ENCODE results near the gene FBLN5.

The FBLN5 gene

DNA sequence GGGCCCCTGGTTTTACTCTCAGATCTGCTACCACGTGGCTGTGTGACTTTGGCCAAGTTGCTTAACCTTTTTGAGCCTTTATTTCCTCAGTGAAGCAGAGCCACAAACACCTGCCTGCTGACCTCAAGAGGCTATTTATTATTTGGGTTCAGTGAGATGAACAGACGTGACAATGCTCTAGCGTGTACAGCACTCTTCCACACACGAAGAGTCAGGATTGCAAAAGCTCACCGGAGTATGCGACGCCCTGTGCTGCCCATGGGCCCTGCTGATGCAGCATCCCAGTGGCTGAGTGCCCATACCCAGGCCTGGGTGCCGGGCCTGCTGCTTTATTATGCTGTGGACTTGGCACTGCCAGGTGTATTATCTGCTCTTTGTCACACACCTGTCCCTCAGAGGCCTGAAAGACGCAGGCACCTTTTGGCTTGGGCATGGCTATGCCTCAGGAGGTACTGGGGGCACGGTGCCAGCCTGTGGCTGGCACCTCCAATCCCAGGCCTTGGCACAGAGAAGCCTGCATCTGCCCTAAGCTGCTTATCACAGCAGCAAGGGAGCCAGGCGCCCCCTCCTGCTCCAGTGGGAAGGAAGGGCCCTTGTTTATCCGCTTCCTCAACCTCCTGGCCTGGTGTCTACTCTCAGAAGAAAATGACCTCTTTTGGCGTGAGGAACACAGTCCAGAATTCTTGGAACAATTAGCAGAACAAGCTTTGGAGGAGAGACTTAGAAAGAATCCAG is 57.9 kb downstream of the FBLN5 start:
- DNase-seq (ENCODE audit: extremely low spot score), result no peak
- CTCF ChIA-PET, result no interaction called here
- TF ChIP-seq SUZ12 (IDR thresholded peaks at IDR 0.05), result no peak
- no peak for TF ChIP-seq FOXA1 (IDR thresholded peaks at IDR 0.05)
- TF ChIP-seq ELF4 (IDR thresholded peaks at IDR 0.05), result no peak
- POLR2A ChIA-PET, result no interaction called here

GRCh38 chr14:91888641-91889476 is 58.6 kb downstream of the FBLN5 start:
- ChIA-PET CTCF (interaction anchor here (0.6 kb wide), 1 partner anchor 699 kb away, joined by 3 read pairs; no protein-coding TSS in a partner anchor), POLR2A (no interaction called here)
- no peak for DNase-seq (ENCODE audit: extremely low spot score)
- no peak for TF ChIP-seq LEF1 (IDR thresholded peaks at IDR 0.05; ENCODE audit: borderline replicate concordance)
- no peak for TF ChIP-seq L3MBTL2 (conservative IDR thresholded peaks at IDR 0.05)
- no peak for TF ChIP-seq PKNOX1 (IDR thresholded peaks at IDR 0.05)

- no peak for TF ChIP-seq FOXA1 (IDR thresholded peaks at IDR 0.05)
- TF ChIP-seq LEF1 (IDR thresholded peaks at IDR 0.05; ENCODE audit: borderline replicate concordance), result no peak
- no peak for TF ChIP-seq L3MBTL2 (conservative IDR thresholded peaks at IDR 0.05)
- TF ChIP-seq ZNF384 (IDR thresholded peaks at IDR 0.05), result no peak
- TF ChIP-seq CTBP1 (IDR thresholded peaks at IDR 0.05; ENCODE audit: borderline replicate concordance), result no peak
- no peak for TF ChIP-seq ARNT (IDR thresholded peaks at IDR 0.05)
- no peak for TF ChIP-seq SUZ12 (IDR thresholded peaks at IDR 0.05)
- no peak for TF ChIP-seq FOXM1 (IDR thresholded peaks at IDR 0.05; ENCODE audit: borderline replicate concordance)
- no peak for TF ChIP-seq HDGF (IDR thresholded peaks at IDR 0.05; ENCODE audit: borderline replicate concordance)
- no peak for TF ChIP-seq NFRKB (IDR thresholded peaks at IDR 0.05)
- TF ChIP-seq TARDBP (IDR thresholded peaks at IDR 0.05), result no peak
- no peak for TF ChIP-seq ELF4 (IDR thresholded peaks at IDR 0.05)
- TF ChIP-seq FOXK2 (IDR thresholded peaks at IDR 0.05), result no peak
- TF ChIP-seq SP1 (IDR thresholded peaks at IDR 0.05), result no peak
- DNase-seq (ENCODE audit: extremely low spot score), result no peak
- ChIA-PET POLR2A (no interaction called here), CTCF (no interaction called here)
Measured at GRCh38 chr14:91886961-91887360, 60.5 kb downstream of the FBLN5 start.

DNA sequence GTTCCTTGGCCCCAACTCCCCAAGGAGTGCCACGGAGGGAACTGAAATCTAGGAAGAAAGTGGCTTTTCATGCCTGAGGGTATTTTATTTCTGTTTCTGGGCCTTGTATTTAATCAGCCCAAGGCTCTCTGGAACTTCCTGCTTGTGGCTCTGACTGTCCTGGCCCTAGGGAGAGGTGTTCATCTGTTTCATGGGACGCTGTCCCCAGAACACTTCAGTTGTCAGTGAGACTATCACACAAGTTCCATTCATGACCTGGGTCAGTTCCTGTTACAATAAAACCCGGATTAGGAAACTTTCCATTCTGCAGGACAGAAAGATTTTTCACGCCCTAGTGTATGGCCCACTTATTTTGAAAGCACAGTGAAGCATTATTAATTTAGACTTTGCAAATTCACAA is 61.7 kb downstream of the FBLN5 start:
- POLR2A ChIA-PET, result no interaction called here
- TF ChIP-seq ZNF384 (IDR thresholded peaks at IDR 0.05), result no peak
- no peak for TF ChIP-seq FOXA1 (IDR thresholded peaks at IDR 0.05)
- no peak for TF ChIP-seq HDGF (IDR thresholded peaks at IDR 0.05; ENCODE audit: borderline replicate concordance)
- TF ChIP-seq PKNOX1 (IDR thresholded peaks at IDR 0.05), result no peak
- TF ChIP-seq SUZ12 (IDR thresholded peaks at IDR 0.05), result no peak
- TF ChIP-seq FOXM1 (IDR thresholded peaks at IDR 0.05; ENCODE audit: borderline replicate concordance), result no peak
- TF ChIP-seq SP1 (IDR thresholded peaks at IDR 0.05), result no peak
- no peak for TF ChIP-seq NFRKB (IDR thresholded peaks at IDR 0.05)
- TF ChIP-seq ELF4 (IDR thresholded peaks at IDR 0.05), result no peak
- no peak for TF ChIP-seq BHLHE40 (IDR thresholded peaks at IDR 0.05; ENCODE audit: borderline replicate concordance)
- TF ChIP-seq CTBP1 (IDR thresholded peaks at IDR 0.05; ENCODE audit: borderline replicate concordance), result no peak
- no peak for TF ChIP-seq ARNT (IDR thresholded peaks at IDR 0.05)
- no peak for TF ChIP-seq LEF1 (IDR thresholded peaks at IDR 0.05; ENCODE audit: borderline replicate concordance)
- no peak for TF ChIP-seq L3MBTL2 (conservative IDR thresholded peaks at IDR 0.05)
- no peak for TF ChIP-seq TARDBP (IDR thresholded peaks at IDR 0.05)
- TF ChIP-seq FOXK2 (IDR thresholded peaks at IDR 0.05), result no peak
- CTCF ChIA-PET, result no interaction called here
- DNase-seq (ENCODE audit: extremely low spot score), result no peak

DNA sequence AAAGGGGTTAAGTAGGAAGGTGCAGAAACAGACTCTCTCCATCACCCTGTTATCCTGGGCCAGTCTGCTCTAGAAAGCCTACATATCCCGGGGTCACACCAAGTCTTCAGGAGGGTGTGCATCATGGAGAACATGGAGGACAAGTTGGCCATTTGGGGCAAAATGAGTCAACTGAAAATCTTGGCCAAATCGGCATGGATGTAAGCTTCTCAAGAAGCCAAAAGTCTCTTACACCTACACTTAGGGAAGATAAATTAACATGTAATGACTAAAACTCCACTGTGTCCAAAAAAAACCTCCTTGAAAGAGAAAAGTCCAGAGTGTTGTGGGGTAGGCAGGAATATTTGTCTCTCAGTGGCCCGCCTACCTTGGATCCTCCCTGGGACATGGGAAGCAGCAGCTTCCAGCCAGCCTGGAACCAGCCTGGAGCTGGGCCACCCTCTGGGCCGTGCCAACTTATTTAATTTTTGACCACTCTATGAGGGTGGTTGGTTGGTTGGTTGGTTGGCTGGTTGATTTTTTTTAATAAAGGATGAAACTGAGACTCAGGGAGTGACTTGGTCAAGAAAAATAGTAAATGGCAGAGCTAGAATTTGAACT is 62.3 kb downstream of the FBLN5 start:
- CTCF ChIA-PET, result no interaction called here
- no peak for TF ChIP-seq CTBP1 (IDR thresholded peaks at IDR 0.05; ENCODE audit: borderline replicate concordance)
- TF ChIP-seq ELF4 (IDR thresholded peaks at IDR 0.05), result no peak

GRCh38 chr14:91884664-91885063 is 62.8 kb downstream of the FBLN5 start:
- TF ChIP-seq CTBP1 (IDR thresholded peaks at IDR 0.05; ENCODE audit: borderline replicate concordance) (no peak), L3MBTL2 (conservative IDR thresholded peaks at IDR 0.05) (no peak), BHLHE40 (IDR thresholded peaks at IDR 0.05; ENCODE audit: borderline replicate concordance) (no peak), HDGF (IDR thresholded peaks at IDR 0.05; ENCODE audit: borderline replicate concordance) (no peak)
- ChIA-PET POLR2A (no interaction called here), CTCF (no interaction called here)
- DNase-seq (ENCODE audit: extremely low spot score), result no peak

More for the DNA sequence above, 62.3 kb downstream of the FBLN5 start:
- no peak for DNase-seq (ENCODE audit: extremely low spot score)
- POLR2A ChIA-PET, result no interaction called here

DNA sequence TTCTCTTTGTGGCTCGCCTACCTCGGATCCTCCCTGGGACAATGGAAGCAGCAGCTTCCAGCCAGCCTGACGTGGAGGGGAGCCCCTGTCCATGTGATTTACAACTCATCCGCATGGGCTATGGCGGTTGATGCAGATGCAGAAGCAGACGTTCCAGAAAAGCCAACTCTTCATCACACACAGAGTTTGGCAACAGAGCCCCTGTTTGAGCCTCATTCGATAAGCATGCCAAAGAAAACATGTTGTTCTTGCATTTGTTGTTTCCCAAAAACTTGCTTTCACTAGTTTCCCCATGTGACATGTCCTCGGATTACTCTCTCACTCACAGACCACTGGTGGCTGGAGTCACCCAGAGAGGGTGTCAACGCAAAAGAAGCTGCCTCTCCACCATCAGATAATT is 63.7 kb downstream of the FBLN5 start:
- ChIA-PET POLR2A (no interaction called here), CTCF (interaction anchor here (1.4 kb wide), 1 partner anchor 10 kb away, joined by 3 read pairs; no protein-coding TSS in a partner anchor)
- DNase-seq (ENCODE audit: extremely low spot score), result no peak
- no peak for TF ChIP-seq FOXA1 (IDR thresholded peaks at IDR 0.05)
- no peak for TF ChIP-seq FOXM1 (IDR thresholded peaks at IDR 0.05; ENCODE audit: borderline replicate concordance)
- TF ChIP-seq L3MBTL2 (conservative IDR thresholded peaks at IDR 0.05), result no peak
- no peak for TF ChIP-seq NFRKB (IDR thresholded peaks at IDR 0.05)
- no peak for TF ChIP-seq SUZ12 (IDR thresholded peaks at IDR 0.05)
- TF ChIP-seq TARDBP (IDR thresholded peaks at IDR 0.05), result no peak
- TF ChIP-seq PKNOX1 (IDR thresholded peaks at IDR 0.05), result no peak
- TF ChIP-seq ELF4 (IDR thresholded peaks at IDR 0.05), result no peak
- no peak for TF ChIP-seq SP1 (IDR thresholded peaks at IDR 0.05)
- no peak for TF ChIP-seq HDGF (IDR thresholded peaks at IDR 0.05; ENCODE audit: borderline replicate concordance)
- TF ChIP-seq LEF1 (IDR thresholded peaks at IDR 0.05; ENCODE audit: borderline replicate concordance), result no peak
- no peak for TF ChIP-seq BHLHE40 (IDR thresholded peaks at IDR 0.05; ENCODE audit: borderline replicate concordance)
- no peak for TF ChIP-seq CTBP1 (IDR thresholded peaks at IDR 0.05; ENCODE audit: borderline replicate concordance)
- no peak for TF ChIP-seq ARNT (IDR thresholded peaks at IDR 0.05)
